ENCODE results near the gene RAB13.

RAB13 gene

GRCh38 chr1:153933430-153933829, 52.7 kb downstream of the RAB13 start:
- no peak for DNase-seq (ENCODE audit: low spot score)

GRCh38 chr1:153932156-153933131, 53.7 kb downstream of the RAB13 start:
- no peak for DNase-seq (ENCODE audit: low spot score)
